ENCODE results near the gene COX5B.

Gene COX5B

DNA sequence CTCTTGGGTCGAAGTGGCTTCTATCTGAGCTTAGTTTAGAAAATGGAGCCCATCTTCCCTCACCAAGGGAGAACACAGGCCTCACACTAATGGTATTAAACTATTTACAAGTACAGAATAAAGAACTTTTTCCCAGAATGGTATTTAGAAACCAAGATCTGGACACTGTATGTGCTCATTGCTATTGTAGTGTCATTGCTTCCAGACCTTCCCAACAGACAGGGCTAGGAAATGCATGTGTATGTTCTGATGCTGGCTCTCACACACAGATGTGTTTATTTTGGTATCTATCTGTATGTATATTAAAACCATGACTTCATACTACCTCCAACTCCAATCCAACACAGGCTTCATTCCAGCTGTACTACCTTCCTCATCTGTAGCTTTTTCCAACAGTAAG is 8.0 kb downstream of the COX5B start:
- Histone ChIP-seq H3K79me2 (ENCODE audit: insufficient read depth, low read length) (no peaks in the 10 kb centered on the region), H3F3A (ENCODE audit: low read depth) (no peaks in the 10 kb centered on the region), H4K20me1 (ENCODE audit: insufficient read depth, low read length, poor library complexity, severe bottlenecking) (no peaks in the 10 kb centered on the region), H3K4me3 (ENCODE audit: low read length, poor library complexity, severe bottlenecking) (no peak overlapping the region), H3K36me3 (ENCODE audit: insufficient read depth, low read length) (peaks cover 18% of the 10 kb centered on the region; the same call in 1 of the 2 replicates), H3K4me1 (ENCODE audit: insufficient read depth, low read length, poor library complexity, severe bottlenecking) (no peaks in the 10 kb centered on the region), H3K9me2 (replicated peaks; ENCODE audit: low read depth, low read length) (no peaks in the 10 kb centered on the region), H3K4me2 (ENCODE audit: low read depth, low read length, poor library complexity, severe bottlenecking) (no peak overlapping the region), H3K9me3 (ENCODE audit: insufficient read depth, low read depth, low read length) (no peaks in the 10 kb centered on the region), H2AFZ (ENCODE audit: low read length) (no peak overlapping the region), H3K9ac (ENCODE audit: low read depth, low read length, poor library complexity, severe bottlenecking) (no peak overlapping the region), H3K27me3 (ENCODE audit: insufficient read depth, low read length, poor library complexity, severe bottlenecking) (no peaks in the 10 kb centered on the region)
- no peak for TF ChIP-seq EZH2phosphoT487 (IDR thresholded peaks at IDR 0.05; ENCODE audit: borderline replicate concordance)
- TF ChIP-seq, protein P1, sequence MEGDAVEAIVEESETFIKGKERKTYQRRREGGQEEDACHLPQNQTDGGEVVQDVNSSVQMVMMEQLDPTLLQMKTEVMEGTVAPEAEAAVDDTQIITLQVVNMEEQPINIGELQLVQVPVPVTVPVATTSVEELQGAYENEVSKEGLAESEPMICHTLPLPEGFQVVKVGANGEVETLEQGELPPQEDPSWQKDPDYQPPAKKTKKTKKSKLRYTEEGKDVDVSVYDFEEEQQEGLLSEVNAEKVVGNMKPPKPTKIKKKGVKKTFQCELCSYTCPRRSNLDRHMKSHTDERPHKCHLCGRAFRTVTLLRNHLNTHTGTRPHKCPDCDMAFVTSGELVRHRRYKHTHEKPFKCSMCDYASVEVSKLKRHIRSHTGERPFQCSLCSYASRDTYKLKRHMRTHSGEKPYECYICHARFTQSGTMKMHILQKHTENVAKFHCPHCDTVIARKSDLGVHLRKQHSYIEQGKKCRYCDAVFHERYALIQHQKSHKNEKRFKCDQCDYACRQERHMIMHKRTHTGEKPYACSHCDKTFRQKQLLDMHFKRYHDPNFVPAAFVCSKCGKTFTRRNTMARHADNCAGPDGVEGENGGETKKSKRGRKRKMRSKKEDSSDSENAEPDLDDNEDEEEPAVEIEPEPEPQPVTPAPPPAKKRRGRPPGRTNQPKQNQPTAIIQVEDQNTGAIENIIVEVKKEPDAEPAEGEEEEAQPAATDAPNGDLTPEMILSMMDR (conservative IDR thresholded peaks at IDR 0.05; ENCODE audit: low read length): no peak

DNA sequence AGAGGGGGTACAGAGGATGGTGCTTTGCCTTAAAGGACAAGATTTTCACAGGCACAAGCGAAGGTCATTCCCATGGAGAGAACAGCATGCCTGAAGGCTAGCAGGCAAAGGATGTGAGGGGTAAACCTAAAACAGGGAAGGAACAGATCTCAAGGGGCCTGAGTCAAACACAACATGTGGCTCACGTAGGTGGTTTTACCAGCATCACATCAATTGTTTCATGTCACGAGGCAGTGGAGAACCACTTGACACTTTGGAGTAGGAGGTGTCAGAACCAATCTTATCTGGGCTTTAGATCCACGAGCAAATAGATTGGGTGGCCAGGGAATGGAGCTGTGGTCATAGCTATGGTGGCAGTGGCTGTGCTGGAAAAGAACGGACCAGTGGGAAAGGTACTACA is 8.4 kb downstream of the COX5B start:
- TF ChIP-seq, protein P1 (conservative IDR thresholded peaks at IDR 0.05; ENCODE audit: low read length): no peak
- TF ChIP-seq EZH2phosphoT487 (IDR thresholded peaks at IDR 0.05; ENCODE audit: borderline replicate concordance): no peak
- H3K36me3 ChIP-seq (ENCODE audit: insufficient read depth, low read length): peaks cover 18% of the 10 kb centered on the region; the same call in 1 of the 2 replicates
- no peaks in the 10 kb centered on the region for H3K79me2 ChIP-seq (ENCODE audit: insufficient read depth, low read length)
- H3K9me2 ChIP-seq (replicated peaks; ENCODE audit: low read depth, low read length): no peaks in the 10 kb centered on the region
- no peaks in the 10 kb centered on the region for H3K27me3 ChIP-seq (ENCODE audit: insufficient read depth, low read length, poor library complexity, severe bottlenecking)
- no peak overlapping the region for H3K4me3 ChIP-seq (ENCODE audit: low read length, poor library complexity, severe bottlenecking)
- H3K4me1 ChIP-seq (ENCODE audit: insufficient read depth, low read length, poor library complexity, severe bottlenecking): no peaks in the 10 kb centered on the region
- no peaks in the 10 kb centered on the region for H3F3A ChIP-seq (ENCODE audit: low read depth)
- no peak overlapping the region for H2AFZ ChIP-seq (ENCODE audit: low read length)
- no peak overlapping the region for H3K9ac ChIP-seq (ENCODE audit: low read depth, low read length, poor library complexity, severe bottlenecking)
- H3K9me3 ChIP-seq (ENCODE audit: insufficient read depth, low read depth, low read length): no peaks in the 10 kb centered on the region
- H3K4me2 ChIP-seq (ENCODE audit: low read depth, low read length, poor library complexity, severe bottlenecking): no peak overlapping the region
- no peaks in the 10 kb centered on the region for H4K20me1 ChIP-seq (ENCODE audit: insufficient read depth, low read length, poor library complexity, severe bottlenecking)

DNA sequence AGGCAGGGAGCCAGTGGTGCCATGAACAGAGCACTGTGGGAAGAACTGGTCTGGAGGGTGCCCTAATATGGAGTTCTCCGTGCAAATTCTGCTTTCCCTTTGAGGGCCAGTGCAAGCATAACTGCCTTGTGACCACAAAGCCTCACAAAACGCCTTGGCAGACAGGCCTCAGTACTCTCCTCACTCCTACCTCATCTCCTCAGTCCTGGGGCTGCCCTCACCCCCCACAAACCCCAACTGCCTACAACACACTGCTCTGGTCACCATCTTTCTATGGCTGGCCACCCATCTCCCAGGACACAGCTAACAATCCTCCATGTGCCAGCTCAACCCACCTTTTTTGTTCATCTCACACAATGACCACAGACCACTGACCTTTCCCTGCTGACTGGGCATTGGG is 8.9 kb downstream of the COX5B start:
- Histone ChIP-seq H3K4me3 (ENCODE audit: low read length, poor library complexity, severe bottlenecking) (no peak overlapping the region), H3K9me2 (replicated peaks; ENCODE audit: low read depth, low read length) (no peaks in the 10 kb centered on the region), H3K36me3 (ENCODE audit: insufficient read depth, low read length) (peaks cover 18% of the 10 kb centered on the region; the same call in 1 of the 2 replicates), H3K4me2 (ENCODE audit: low read depth, low read length, poor library complexity, severe bottlenecking) (no peak overlapping the region), H3K79me2 (ENCODE audit: insufficient read depth, low read length) (peaks cover 2% of the 10 kb centered on the region; the same call in 1 of the 2 replicates), H3F3A (ENCODE audit: low read depth) (no peaks in the 10 kb centered on the region), H3K9ac (ENCODE audit: low read depth, low read length, poor library complexity, severe bottlenecking) (no peak overlapping the region), H3K27me3 (ENCODE audit: insufficient read depth, low read length, poor library complexity, severe bottlenecking) (no peaks in the 10 kb centered on the region), H3K9me3 (ENCODE audit: insufficient read depth, low read depth, low read length) (no peaks in the 10 kb centered on the region), H3K4me1 (ENCODE audit: insufficient read depth, low read length, poor library complexity, severe bottlenecking) (no peaks in the 10 kb centered on the region), H4K20me1 (ENCODE audit: insufficient read depth, low read length, poor library complexity, severe bottlenecking) (no peaks in the 10 kb centered on the region), H2AFZ (ENCODE audit: low read length) (no peak overlapping the region)
- TF ChIP-seq EZH2phosphoT487 (IDR thresholded peaks at IDR 0.05; ENCODE audit: borderline replicate concordance): no peak
- TF ChIP-seq, protein P1 (conservative IDR thresholded peaks at IDR 0.05; ENCODE audit: low read length): no peak

Data from Loucy (cell line).